Stimulated activated CD4-positive, alpha-beta T cell treated with anti-CD3 and anti-CD28 coated beads, Interleukin-1b, Interleukin-23, amount 100 ng/mL, for 4 hours (primary cell): ENCODE results near the gene CRYGS.
"Not testable (repeated sequence)": the region's sequence is repeated elsewhere in the genome, so short reads cannot be mapped to it uniquely, and the experiment has no call there.

ENCODE experiments used
- DNase-seq, 2 donors: peaks; one replicate each; pipeline ENCODE4 v3.0.0-alpha.2; 2020; ENCODE audit warnings: low read depth in 2 of 2

Gene CRYGS

DNA sequence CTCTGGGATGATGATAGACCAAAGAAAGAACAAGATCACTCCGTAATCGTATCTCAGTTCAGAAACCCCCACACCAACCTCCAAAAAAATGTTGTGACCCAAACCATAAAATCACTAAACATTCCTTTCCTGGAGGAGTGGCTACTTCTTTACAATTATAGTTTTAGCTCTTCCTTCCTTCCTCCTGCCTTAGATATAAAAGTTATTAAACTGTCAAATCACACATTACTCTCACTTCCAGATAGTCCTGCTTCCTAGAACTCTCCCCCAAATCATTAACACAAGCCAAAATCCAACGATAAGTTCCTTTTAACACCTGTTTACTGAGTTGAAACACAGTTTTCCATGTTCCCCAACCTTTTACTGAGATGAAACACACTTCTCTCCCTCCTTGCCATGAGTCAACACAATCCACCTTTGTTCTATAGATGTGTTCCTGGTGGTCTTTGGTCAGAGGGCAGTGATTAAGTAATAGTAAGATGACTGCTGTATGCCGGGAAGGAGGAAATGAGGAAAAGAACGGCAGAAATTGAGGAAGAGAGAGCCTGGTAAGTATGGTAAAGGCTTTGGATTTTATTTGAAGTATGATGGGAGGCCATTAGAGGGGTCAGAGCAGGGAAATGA is 8.3 kb upstream of the CRYGS start:
- DNase-seq = no peak

DNA sequence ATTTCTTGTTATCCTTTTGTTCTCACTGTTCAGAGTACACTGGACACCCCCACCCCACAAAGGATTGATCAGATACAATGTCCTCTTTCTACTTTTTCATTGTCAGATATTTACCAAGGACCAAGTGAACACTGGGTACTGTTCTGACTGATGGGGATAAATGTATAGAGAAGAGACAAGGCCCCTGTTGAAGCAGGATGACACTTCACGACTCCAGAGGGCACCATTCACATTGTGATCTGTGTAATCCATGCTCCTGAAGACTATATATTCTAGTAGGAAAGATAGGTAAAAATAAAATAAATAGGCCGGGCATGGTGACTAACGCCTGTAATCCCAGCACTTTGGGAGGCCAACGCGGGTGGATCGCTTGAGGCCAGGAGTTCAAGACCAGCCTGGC is 7.2 kb upstream of the CRYGS start:
- DNase-seq = no peak

DNA sequence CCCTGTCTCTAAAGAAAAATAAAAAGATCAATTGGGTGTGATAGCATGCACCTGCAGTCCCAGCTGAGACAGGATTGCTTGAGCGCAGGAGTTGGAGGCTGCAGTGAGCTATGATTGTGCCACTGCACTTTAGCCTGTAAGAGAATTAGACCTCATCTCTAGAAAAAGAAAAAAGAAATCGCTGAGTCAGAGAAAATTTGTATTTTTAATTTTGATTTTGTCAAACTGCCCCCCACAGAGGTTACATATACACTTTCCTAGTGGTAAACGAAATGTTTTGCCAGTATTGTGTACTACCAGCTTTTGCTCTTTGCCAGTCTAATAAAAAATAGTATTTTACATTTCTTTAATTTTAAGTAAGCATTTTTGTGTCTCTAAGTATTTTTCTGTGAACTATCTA is 5.3 kb upstream of the CRYGS start:
- no peak for DNase-seq

DNA sequence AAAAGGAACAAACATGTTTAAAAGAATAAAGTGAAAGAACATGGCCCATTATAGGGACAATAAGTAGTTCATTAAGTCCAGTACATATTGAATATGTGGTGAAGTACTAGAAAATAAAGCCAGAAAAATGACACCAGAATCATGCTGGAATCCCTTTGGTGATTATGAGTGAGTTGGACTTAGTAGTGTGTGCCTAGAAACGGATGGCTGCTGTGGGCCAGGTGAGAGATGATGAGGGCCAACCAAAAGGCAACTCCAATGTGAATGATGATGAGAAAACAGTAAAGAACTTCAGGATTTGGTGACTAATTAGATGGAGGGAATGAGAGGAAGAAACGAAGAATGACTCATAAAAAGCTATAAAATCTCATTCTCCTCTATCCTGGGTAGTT is 3.3 kb downstream of the CRYGS start:
- no peak for DNase-seq

DNA sequence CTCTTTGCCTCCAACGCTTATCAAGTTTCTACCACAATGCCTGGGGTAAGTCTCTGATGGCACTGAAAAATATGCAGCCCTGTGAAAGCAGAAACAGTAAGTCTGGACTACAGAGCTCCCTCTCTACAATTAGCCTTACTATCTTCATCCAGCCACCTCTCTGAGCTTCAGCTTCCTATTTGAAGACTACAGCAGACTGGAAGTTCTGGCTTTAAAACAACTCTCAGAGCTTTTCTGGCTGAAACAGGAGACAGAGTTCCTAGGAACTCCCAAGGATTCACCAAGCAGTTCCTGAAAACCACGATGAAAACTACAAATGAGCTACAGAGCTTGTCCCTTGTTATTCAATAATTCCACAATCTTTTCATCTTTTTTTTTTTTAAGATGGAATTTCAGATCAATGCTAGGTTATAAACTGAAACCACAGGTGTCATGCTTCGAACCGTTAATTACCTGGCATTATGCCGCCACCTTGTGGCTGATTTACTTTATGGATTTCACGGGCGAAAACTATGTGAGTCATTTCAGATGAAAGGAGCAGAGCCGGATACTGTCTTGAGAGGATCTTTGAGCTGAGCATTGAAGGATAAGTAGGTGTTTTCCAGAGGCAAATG is 3.9 kb downstream of the CRYGS start:
- peak; percentile 57 to 83 for DNase-seq

DNA sequence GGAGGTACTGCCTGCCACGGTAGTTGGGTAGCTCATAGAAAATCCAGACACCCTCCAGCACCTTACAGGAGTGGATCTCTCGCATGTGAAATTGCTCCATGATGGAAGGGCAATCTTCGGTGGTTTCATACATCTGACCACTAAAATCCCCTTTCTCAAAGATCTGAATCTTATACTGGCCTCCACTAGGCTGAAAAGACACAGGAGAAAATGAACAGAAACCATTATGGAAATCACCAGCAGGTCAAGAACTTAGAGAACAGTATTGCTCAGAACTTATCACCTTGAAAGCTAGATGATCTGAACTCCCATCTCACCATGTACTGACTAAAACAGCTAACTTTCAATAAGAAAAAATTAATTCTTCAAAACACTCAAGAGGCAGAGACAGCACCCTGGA is 5.4 kb downstream of the CRYGS start:
- DNase-seq = no peak

DNA sequence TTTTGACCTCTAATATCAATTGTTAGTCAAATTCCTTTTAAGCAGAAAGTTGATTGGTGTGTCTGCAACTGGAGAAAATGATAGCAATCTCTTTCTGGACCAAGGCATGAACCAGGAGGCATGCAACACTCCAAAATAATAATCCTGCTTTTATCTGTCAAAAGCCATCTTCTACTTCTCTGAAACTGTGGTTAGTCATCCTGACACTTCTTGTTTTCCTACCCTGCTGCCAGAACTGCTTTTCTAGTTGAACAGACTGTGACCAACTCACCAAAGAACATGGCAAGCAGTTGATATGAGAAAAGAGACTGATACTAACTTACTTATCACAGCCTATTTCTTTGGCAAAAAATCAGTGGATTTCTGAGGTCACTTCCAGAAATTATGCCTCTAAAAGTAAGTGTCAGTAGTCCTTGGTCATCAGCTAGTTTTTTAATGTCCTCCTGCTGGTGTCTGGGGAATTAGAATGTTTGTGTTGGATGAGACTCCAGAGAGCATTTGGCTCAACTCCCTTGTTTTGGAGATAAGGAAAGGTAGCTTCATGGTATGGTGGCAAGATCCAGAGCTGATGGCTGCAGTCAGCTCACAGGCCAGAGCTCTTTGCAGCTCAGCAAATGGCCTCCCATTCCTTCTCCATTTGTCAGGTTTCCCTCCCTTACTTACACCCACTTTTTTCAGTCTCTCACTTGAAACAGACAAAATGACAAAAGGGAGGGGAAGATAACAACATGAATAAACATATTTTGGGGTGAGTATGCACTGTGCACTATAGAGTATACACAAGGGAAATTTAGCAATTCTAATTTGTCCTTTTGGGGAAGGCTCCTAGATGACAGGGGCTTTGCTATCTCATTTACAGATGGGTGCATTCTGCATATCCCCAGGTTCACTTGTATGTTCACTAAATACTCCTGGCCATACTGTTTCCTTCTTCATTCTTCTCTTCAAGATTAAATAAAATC is 7.0 kb downstream of the CRYGS start:
- no peak for DNase-seq

DNA sequence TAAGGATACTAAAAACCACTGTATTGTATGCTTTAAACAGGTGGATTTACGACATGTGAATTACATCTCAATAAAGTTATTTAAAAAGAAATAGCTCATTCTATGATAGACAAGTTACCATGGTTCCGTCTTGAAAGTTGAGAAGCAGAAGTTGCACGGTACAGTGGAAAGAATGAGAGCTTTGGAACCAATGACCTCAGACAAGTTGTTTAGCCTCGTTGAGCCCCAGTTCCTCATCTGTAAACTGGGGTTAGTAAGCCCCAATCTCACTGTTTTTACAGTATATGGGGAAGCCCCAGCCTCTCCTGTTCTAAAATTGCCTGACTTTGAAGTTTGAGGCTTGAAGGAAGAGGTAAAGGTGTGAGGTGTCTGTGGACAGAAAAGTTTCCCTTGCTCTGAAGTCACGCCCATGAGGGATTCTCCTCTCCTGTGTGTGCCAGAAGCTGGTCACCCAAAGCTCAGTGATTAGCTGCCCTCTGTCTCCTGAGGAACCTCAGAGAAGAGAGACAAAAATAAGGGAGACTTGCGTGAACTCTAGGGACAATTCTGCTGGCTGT is 10.0 kb downstream of the CRYGS start:
- peak in 1 of 2 donors; percentile 30 for DNase-seq

DNA sequence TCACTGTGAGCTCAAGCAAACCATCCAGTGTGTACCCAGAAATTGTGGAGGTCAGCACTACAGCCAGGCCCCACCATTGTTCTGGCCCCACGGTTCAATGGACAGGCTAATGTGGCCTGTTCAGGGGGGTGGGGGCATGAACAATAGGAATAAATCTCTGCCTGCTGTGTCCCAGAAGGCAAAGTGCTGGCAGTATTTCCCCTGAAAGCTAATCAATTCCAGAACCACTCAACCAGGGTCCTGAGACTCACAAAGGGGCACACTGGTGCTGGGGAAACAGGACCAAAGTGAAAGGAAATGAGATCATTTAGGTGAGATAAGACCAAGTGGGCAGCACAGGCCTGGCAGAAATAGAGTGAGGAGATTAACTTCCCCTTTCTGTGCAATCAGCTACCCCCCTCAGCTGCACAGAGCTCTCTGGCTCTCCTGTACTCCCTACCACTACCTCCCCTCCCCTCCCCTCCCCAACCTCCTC is 11.5 kb downstream of the CRYGS start:
- no peak for DNase-seq

DNA sequence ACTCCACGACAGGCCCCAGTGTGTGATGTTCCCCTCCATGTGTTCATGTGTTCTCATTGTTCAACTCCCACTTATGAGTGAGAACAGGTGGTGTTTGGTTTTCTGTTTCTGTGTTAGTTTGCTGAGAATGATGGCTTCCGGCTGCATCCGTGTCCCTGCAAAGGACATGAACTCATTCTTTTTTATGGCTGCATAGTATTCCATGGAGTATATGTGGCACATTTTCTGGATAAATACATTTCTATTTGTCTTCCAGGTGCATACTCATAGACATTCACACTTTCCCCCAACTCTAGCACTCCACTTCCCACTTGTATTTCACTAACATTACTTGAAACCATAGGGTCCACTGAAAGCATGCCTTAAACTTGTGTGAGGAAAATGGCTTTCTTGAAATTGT is 12.5 kb downstream of the CRYGS start:
- not testable (repeated sequence) for DNase-seq

DNA sequence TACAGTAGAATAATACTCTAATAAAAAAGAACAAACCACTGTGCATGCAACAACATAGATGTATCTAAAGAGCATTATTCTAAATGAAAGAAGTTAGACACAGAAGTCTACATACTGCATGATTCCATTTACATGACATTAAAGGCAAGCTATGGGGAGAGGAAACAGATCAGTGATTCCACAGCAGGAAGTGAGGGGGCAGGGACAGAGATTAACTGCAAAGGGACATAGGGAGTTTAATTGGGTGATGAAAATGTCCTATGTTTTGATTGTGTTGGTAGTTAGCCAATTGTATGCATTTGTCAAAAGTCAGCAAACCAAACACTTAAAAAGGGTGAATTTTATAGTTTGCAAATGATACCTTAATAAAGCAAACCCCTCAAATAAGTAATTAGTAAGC is 13.8 kb downstream of the CRYGS start:
- no peak for DNase-seq

DNA sequence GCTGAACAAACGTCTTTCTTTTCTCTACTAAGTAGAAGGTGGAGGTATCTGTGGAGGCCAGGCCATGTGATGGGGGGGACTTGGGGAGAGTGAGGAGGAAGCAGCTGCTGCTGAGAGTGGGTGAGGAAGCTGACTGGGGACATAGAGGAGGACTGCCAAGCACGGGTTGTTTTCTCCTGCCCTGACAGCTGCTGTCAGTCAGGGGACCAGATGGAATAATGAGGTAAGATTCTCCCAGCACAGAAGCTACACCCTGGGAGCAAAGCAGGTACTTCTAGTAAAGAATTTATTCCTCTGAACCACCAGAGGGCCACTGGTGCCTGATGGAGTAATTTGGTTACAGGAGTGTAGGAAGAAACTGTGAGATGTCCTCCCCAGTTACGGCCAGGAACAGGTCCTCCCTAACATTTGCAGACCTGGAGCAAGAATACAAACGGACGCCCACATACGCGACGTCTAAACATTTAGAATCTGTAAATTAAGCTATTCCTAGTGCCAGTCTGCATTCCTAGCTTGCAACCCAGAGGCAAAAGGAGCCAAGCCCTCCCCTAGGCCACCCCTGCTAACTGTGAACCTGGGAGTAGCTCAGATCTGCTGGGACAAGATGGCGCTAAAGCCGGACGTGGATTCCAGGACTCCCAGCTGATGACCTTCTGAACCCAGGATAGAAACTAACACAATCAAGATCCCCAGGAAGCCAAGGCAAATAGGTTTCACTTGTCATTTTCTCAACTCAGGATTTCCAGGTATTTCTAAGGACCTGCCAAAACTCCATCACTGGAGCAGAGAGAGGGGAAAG is 14.8 kb downstream of the CRYGS start:
- no peak for DNase-seq

DNA sequence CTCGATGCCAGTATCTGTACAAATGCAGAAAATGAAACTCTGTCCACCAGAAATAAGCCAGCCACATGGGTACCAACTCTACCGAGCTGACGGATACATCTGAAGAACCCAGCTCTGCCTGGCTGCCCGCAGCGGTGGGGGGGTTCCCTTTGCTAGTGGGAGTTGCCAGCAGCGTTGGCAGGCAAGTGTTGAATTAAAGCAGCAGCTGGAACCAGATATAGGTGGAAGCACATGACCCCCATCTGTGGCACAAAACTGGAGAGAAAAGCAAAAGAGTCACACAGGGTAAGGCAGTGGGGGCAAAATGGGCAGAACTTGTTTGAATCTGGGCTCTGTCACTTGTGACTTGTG is 17.9 kb downstream of the CRYGS start:
- no peak for DNase-seq

DNA sequence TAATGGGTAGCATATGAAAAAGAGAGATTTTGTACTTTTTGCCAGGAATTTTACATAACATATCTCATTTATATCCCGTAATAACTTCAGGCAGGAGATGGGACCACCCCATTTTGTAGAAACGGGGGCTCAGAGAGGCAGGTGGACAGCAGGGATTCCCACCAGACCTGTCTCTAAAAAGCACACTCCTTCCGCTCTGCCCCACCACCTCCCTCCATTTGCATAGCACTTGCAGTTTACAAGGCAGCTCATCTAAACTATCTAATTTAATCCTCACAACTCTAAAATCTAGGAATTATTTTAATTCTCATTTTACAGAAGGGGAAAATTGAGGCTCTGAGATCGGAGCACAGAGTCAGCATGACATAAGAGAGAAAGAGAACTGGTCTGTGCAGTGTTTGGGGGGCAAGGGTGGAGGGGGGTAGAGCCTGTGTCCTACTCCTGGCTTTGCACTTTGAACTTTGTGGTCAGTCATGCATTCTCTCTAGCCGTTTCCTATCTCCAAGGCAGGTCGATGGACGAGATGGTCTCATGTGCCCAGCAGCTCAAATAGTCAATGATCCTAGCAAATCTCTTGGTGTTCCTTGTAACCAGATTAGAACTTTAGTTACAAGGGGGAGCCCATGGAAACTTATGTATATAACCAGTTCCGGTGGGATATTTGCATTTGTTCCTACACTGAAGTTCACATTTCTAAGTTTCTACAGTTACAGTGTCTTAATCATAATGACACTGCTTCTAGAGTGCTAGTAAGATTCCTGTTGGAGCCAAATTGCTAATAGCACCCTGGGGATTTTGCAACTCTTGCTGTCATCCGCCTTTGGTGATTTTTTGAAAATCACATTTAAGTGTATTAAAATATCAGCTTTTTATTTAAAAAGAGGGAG is 18.6 kb downstream of the CRYGS start:
- DNase-seq = no peak

DNA sequence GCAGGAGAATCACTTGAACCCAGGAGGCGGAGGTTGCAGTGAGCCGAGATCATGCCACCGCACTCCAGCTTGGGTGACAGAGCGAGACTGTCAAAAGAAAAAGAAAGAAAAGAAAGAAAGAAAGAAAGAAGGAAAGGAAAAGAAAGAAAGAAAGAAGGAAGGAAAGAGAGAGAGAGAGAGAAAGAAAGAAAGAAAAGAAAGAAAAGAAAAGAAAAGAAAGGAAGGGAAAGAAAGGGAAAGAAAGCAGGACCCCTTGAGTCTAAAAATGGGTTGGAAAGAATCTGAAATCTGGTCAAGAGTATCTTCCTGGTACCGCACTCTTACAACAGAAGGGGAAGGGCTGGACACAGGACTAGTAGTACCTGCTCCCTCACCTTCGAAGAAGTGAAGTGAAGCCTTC is 19.6 kb downstream of the CRYGS start:
- DNase-seq = no peak

DNA sequence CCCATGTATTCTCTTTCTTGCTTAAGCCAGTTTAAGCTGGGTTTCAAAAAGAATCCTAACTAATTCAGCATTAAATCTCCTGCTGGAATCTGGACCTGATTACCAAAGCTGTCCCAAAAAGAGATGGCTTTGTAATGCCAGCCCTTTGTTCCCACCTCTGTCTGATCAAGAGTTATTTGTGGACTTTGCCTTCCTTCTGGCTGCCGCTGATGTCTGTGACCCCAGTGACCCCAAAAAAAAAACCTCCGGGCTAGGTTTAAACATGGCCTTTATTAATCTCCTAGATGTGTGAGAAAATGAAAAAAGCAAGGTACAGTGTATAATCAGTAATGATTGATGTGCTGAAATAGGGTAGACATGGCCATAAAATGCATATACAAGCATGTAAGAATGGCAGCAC is 20.7 kb downstream of the CRYGS start:
- no peak for DNase-seq

DNA sequence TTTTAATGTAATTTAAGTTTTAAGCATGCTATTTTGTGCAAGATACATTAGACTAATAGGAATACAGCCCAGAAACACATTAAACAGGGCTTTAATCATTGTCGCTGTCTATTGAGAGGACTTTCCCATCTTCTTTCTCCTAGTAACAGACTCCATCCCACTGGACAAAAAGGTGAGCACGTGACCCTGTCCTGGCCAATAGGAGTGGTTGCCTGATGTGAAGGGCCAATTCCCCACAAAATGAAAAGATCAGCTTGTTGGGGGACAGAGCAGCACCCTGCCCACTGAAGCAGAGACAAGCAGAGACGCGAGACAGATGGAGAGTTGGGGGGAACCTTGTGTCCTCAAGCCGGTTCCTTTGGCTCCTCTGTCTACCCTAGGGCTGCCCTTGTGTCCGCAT is 21.2 kb downstream of the CRYGS start:
- no peak for DNase-seq

DNA sequence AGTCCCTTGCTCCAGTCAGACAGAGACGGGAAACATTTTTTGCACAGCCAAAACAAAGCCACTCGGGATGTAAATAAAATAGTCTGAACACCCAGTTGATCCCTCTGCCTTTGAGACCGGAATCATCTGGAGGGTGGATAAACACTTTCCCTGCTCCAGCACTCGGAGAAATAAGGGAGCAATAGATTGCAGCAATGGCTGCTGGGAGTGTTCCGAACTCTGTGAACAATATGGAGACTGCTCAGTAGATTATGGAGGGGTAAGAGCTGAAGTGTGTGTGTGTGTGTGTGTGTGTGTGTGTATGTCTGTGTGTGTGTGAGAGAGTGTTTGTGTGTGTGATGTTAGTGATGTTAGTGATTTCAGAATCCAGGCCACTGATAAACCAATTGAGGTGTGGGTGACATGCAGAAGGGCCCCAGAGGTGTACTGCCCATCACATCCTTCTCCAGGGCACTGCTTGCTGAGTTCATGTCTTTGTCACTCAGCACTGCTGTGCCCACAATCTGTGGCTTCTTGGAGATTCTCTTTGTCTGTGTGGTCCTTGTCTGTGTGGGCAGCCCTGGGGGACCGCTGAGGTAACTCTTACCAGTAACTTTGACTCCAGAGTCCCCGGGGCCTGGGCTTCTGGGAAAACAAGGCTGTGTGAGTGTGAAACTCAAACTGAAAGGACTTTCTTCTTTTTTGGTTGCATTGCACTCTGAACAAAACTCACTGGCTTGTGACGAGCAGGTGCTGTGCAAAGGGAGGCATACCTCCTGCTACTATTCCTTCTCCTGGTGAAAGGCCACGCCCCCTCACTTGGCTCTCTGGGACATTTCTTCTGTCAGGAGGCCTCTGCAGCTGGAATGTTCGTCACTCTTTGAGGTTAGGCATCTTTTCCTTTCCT is 23.0 kb downstream of the CRYGS start:
- DNase-seq = no peak

DNA sequence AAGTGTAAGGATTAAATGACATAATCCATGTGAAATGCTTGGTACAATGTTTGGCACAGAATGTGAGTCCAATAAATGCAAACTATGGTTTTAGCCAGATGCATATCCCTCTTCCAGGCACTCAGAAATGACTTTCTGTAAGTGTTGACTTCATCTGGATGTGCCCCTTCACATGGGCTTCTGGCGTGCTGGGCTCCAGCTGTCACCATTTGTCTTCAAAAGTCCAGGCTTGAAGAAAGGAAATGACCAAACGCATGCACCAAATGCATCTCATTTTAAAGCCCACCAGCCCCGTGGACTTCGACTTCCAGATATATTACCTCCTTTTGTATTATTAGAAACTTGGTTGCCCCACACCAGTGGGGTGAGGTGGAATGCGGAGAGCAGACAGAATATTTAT is 23.7 kb downstream of the CRYGS start:
- DNase-seq = no peak
